Spleen (tissue), 7 donors: ENCODE data around the gene FAM83G.

Experiments used
- CTCF ChIP-seq, 11 experiments: fragments of 200-600 bp in 7 of 11; fragments of 450-650 bp in 4 of 11; sonication (generic) in 4 of 11; IDR thresholded peaks in 8 of 11; conservative IDR thresholded peaks in 3 of 11; 1 replicate in 7 of 11; 2 replicates in 4 of 11; pipeline versions ENCODE4 v1.4.0 to v1.8.0; 2016 to 2021; ENCODE audit warnings: antibody characterized with exemption in 11 of 11, inconsistent platforms in 4 of 11, mild to moderate bottlenecking in 1 of 11
- POLR2A ChIP-seq, 3 donors: fragments of 450-650 bp; IDR thresholded peaks; one replicate each; pipeline ENCODE4 v1.5.1; 2017; ENCODE audit warnings: antibody characterized with exemption in 3 of 3, mild to moderate bottlenecking in 1 of 3
- POLR2AphosphoS5 ChIP-seq, 3 donors: sonication (generic); formaldehyde crosslinking; IDR thresholded peaks; one replicate each; pipeline ENCODE4 v1.5.1; 2017; ENCODE audit warnings: antibody characterized with exemption in 3 of 3
- donor health status: DM: no; HTN: no; CAD: no; lungs with moderate emphysema.
- donor health status: DM: no; HTN: no; CAD: no.
- donor health status: DM: no; HTN: no; CAD: no.

DNA sequence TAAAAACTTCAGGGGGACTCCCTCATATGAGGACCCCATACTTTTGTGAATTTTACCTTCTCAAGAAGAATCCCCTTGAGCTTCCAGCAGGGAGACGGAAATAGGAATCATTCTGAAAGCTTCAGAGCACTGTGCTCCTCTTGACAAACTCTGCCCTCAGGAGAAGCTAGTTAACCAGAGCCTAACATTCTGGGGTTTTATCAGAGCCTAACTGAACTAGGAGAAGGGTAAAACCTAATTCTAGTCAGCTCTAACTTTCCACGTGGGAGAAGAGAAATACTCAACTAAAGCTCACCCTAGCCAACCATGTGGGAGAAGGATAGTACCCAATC is 65.9 kb downstream of the FAM83G start:
- TF ChIP-seq CTCF (IDR thresholded peaks at IDR 0.05 in 8 of 11, conservative IDR thresholded peaks at IDR 0.05 in 3 of 11) (no peak), POLR2A (IDR thresholded peaks at IDR 0.05) (no peak), POLR2AphosphoS5 (IDR thresholded peaks at IDR 0.05) (no peak)
